IPS DF 19.7 (cell line): ENCODE data around the gene KRT28.
"Not testable (repeated sequence)": the region's sequence is repeated elsewhere in the genome, so short reads cannot be mapped to it uniquely, and the experiment has no call there.

Source experiments
- DNase-seq: peaks from one replicate; pipeline ENCODE4 v3.0.0-alpha.2; 2013; ENCODE audit warnings: low read depth, low spot score

Gene KRT28

GRCh38 chr17:40818733-40819527, 19.2 kb upstream of the KRT28 start:
- no peak for DNase-seq

GRCh38 chr17:40818343-40818732, 18.6 kb upstream of the KRT28 start:
- no peak for DNase-seq

GRCh38 chr17:40817103-40817682, 17.4 kb upstream of the KRT28 start:
- DNase-seq: no peak

- no peak for DNase-seq
Observed at GRCh38 chr17:40816569-40816968, 16.8 kb upstream of the KRT28 start.

GRCh38 chr17:40815381-40815780, 15.6 kb upstream of the KRT28 start:
- no peak for DNase-seq

GRCh38 chr17:40814657-40815056, 14.9 kb upstream of the KRT28 start:
- DNase-seq: not testable (repeated sequence)

GRCh38 chr17:40813804-40814203, 14.0 kb upstream of the KRT28 start:
- no peak for DNase-seq

GRCh38 chr17:40812639-40813038, 12.9 kb upstream of the KRT28 start:
- DNase-seq: no peak

- DNase-seq: no peak
Observed at GRCh38 chr17:40810494-40810893, 10.7 kb upstream of the KRT28 start.

- no peak for DNase-seq
Observed at GRCh38 chr17:40809721-40810421, 10.1 kb upstream of the KRT28 start.

GRCh38 chr17:40806131-40806530, 6.4 kb upstream of the KRT28 start:
- no peak for DNase-seq

GRCh38 chr17:40803617-40804082, 3.9 kb upstream of the KRT28 start:
- DNase-seq: no peak

GRCh38 chr17:40801157-40801556, 1.4 kb upstream of the KRT28 start:
- no peak for DNase-seq

- no peak for DNase-seq
Observed at GRCh38 chr17:40800381-40800780, 622 bp upstream of the KRT28 start.

GRCh38 chr17:40796846-40797245, 2.9 kb downstream of the KRT28 start:
- no peak for DNase-seq

GRCh38 chr17:40795019-40795667, 4.6 kb downstream of the KRT28 start:
- DNase-seq: no peak

GRCh38 chr17:40794466-40794865, 5.3 kb downstream of the KRT28 start:
- no peak for DNase-seq

- no peak for DNase-seq
Observed at GRCh38 chr17:40793832-40794231, 5.9 kb downstream of the KRT28 start.

- DNase-seq: no peak
Observed at GRCh38 chr17:40791787-40792436, 7.8 kb downstream of the KRT28 start.

GRCh38 chr17:40791111-40791510, 8.6 kb downstream of the KRT28 start:
- DNase-seq: no peak

GRCh38 chr17:40782450-40782849, 17.3 kb downstream of the KRT28 start, which contains the start of gene KRT27:
Gene KRT27 (minus strand): TSS chr17:40782550. CDS start chr17:40782493, 57 bp downstream.
- no peak for DNase-seq
